ENCODE data around the gene DPYD. TPM values are rescaled to one million over a fixed set of nuclear protein-coding genes. Genes with fewer than 3 reads are reported as not detected.

DPYD gene
- total RNA-seq, 2 experiments from 2014 or later = 34.4 to 35.9 TPM

DNA sequence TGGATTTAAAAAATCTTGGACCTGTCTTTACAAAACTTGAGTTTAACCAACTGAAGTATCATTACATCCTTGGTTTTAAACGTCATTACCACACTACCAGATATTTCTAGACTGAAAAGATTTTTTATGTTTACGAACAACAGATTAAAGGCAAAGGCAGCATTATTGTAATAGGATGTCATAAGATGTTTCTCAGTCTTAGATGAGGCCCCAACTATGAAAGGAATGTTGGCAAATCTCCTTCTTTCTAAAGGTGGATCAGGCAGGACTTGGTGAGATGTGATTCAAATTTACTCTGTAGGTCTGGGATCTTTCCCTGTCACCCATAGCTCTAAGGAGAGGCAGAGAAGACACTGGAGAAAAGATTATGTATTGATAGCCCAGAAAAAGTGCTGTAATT is 781.3 kb downstream of the DPYD start:
- H3K36me3 Mint-ChIP-seq (ENCODE audit: low read depth) = peaks cover 9% of the 10 kb centered on the region
- ATAC-seq (ENCODE audit: poor library complexity) (no peak), DNase-seq (no peak)
- no peaks in the 10 kb centered on the region for H3K9me3 Mint-ChIP-seq
- no peak overlapping the region for H3K27ac Mint-ChIP-seq
- ChIA-PET POLR2A (no interaction called here), CTCF (no interaction called here)
- H3K4me1 ChIP-seq (ENCODE audit: insufficient read depth, low read length) = no peaks in the 10 kb centered on the region
- H3K27me3 ChIP-seq (ENCODE audit: control insufficient read depth in 1 of 2, insufficient read depth in 2 of 2, low read length in 2 of 2) = no peaks in the 10 kb centered on the region
- no peaks in the 10 kb centered on the region for H3K4me1 Mint-ChIP-seq (ENCODE audit: low read depth)
- H3K27me3 Mint-ChIP-seq = no peaks in the 10 kb centered on the region
- TF ChIP-seq, protein P1, sequence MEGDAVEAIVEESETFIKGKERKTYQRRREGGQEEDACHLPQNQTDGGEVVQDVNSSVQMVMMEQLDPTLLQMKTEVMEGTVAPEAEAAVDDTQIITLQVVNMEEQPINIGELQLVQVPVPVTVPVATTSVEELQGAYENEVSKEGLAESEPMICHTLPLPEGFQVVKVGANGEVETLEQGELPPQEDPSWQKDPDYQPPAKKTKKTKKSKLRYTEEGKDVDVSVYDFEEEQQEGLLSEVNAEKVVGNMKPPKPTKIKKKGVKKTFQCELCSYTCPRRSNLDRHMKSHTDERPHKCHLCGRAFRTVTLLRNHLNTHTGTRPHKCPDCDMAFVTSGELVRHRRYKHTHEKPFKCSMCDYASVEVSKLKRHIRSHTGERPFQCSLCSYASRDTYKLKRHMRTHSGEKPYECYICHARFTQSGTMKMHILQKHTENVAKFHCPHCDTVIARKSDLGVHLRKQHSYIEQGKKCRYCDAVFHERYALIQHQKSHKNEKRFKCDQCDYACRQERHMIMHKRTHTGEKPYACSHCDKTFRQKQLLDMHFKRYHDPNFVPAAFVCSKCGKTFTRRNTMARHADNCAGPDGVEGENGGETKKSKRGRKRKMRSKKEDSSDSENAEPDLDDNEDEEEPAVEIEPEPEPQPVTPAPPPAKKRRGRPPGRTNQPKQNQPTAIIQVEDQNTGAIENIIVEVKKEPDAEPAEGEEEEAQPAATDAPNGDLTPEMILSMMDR (IDR thresholded peaks at IDR 0.05) = no peak
- no peak overlapping the region for H3K4me3 Mint-ChIP-seq
- intact Hi-C loops (cut with DNase I, micrococcal nuclease) = no loop called here
- no peak overlapping the region for H3K27ac ChIP-seq (ENCODE audit: low read depth in 1 of 2, low read length in 2 of 2)
- H3K9me3 ChIP-seq (ENCODE audit: control insufficient read depth in 1 of 2, insufficient read depth in 1 of 2, low read length in 2 of 2) = no peaks in the 10 kb centered on the region
- no peaks in the 10 kb centered on the region for H3K36me3 ChIP-seq (ENCODE audit: insufficient read depth, low read length)
- no peak overlapping the region for H3K4me3 ChIP-seq (ENCODE audit: low read length)

DNA sequence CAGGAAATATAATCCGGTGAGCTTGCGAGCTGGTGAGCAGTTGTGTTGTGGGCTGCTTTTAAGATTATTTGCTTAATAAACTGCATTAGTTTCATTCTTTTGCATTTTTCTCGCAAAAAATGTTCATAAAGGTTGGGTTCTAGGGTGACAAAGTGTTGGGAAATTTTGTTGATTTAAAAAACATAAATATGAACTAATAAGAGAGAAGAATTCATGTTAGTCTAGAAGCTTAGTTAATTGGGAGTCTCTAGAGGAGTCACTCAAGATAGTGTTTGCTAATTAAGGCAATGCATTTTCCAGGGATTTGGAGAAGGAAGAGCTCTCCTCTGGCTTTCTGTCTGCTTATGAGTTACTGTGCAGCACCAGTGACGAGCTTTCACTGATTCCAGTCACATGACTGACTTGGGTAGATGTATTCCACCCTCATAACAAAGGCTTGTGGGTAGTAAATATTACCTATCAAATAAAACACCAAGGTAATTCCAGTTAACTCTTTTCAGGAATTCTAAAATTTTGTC is 782.3 kb downstream of the DPYD start:
- Histone ChIP-seq H3K4me3 (ENCODE audit: low read length) (no peak overlapping the region), H3K36me3 (ENCODE audit: insufficient read depth, low read length) (no peaks in the 10 kb centered on the region), H3K9me3 (ENCODE audit: control insufficient read depth in 1 of 2, insufficient read depth in 1 of 2, low read length in 2 of 2) (no peaks in the 10 kb centered on the region), H3K4me1 (ENCODE audit: insufficient read depth, low read length) (no peaks in the 10 kb centered on the region), H3K27me3 (ENCODE audit: control insufficient read depth in 1 of 2, insufficient read depth in 2 of 2, low read length in 2 of 2) (no peaks in the 10 kb centered on the region), H3K27ac (ENCODE audit: low read depth in 1 of 2, low read length in 2 of 2) (no peak overlapping the region)
- no peak overlapping the region for H3K4me3 Mint-ChIP-seq
- no peak overlapping the region for H3K27ac Mint-ChIP-seq
- ChIA-PET POLR2A (interaction anchor here (0.9 kb wide), 1 partner anchor 12 kb away, joined by 3 read pairs; no protein-coding TSS in a partner anchor), CTCF (interaction anchor here (1.1 to 1.4 kb wide), 2 partner anchors 19 to 913 kb away, joined by 3 to 6 read pairs; no protein-coding TSS in a partner anchor)
- intact Hi-C loops (cut with DNase I, micrococcal nuclease) = no loop called here
- no peaks in the 10 kb centered on the region for H3K9me3 Mint-ChIP-seq
- no peaks in the 10 kb centered on the region for H3K4me1 Mint-ChIP-seq (ENCODE audit: low read depth)
- peaks cover 9% of the 10 kb centered on the region for H3K36me3 Mint-ChIP-seq (ENCODE audit: low read depth)
- ATAC-seq (ENCODE audit: poor library complexity) (no peak), DNase-seq (no peak)
- TF ChIP-seq, protein P1 (IDR thresholded peaks at IDR 0.05) = peak; percentile 23
- H3K27me3 Mint-ChIP-seq = no peaks in the 10 kb centered on the region

DNA sequence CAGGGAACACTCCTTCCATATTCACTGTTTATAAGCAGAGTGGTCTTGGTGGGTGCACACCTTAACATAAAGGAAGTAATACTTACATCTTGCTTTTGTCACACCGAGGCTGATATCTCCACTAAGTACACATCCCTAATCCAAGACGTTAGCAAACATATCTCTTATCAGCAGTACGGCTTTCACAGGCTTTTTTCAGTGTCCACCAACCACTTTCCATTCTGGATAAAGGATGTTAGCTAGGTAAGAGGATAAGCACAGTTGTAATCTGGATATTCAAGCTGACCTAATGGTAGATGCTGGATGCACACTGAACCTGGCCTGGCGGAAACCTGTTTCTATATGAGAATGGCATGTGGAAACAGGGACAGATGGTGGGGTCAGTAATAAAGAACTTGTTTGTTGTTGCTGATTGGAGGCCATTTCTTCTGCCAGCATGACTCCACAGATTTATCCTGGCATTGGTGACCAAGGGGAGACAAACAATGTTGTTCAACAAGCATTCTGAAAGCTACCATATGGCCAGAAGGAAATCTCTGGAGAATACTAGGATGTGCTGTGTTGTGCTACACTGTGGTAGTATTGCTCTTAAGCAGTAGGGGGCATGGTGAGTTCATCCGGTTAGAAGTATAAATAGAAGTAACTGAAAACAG is 782.8 kb downstream of the DPYD start:
- intact Hi-C loops (cut with DNase I, micrococcal nuclease) = no loop called here
- DNase-seq (peak in 3 of 14 experiments; percentile 24 to 35 (median 33)), ATAC-seq (ENCODE audit: poor library complexity) (peak; percentile 51)
- Mint-ChIP-seq H3K4me1 (ENCODE audit: low read depth) (no peaks in the 10 kb centered on the region), H3K9me3 (no peaks in the 10 kb centered on the region), H3K4me3 (no peak overlapping the region), H3K36me3 (ENCODE audit: low read depth) (peaks cover 9% of the 10 kb centered on the region), H3K27me3 (no peaks in the 10 kb centered on the region), H3K27ac (no peak overlapping the region)
- Histone ChIP-seq H3K9me3 (ENCODE audit: control insufficient read depth in 1 of 2, insufficient read depth in 1 of 2, low read length in 2 of 2) (no peaks in the 10 kb centered on the region), H3K36me3 (ENCODE audit: insufficient read depth, low read length) (no peaks in the 10 kb centered on the region), H3K4me3 (ENCODE audit: low read length) (no peak overlapping the region), H3K27ac (ENCODE audit: low read depth in 1 of 2, low read length in 2 of 2) (no peak overlapping the region), H3K27me3 (ENCODE audit: control insufficient read depth in 1 of 2, insufficient read depth in 2 of 2, low read length in 2 of 2) (no peaks in the 10 kb centered on the region), H3K4me1 (ENCODE audit: insufficient read depth, low read length) (no peaks in the 10 kb centered on the region)
- ChIA-PET CTCF (interaction anchor here (1.1 to 1.4 kb wide), 2 partner anchors 18 to 914 kb away, joined by 3 to 6 read pairs; no protein-coding TSS in a partner anchor), POLR2A (interaction anchor here (0.9 kb wide), 1 partner anchor 13 kb away, joined by 3 read pairs; no protein-coding TSS in a partner anchor)
- TF ChIP-seq, protein P1 (IDR thresholded peaks at IDR 0.05) = peak; percentile 39

Measured in CD4-positive, alpha-beta T cell (primary cell).